ENCODE data around the gene TRAPPC3L.

- TF ChIP-seq CTCF (IDR thresholded peaks at IDR 0.05) (no peak), EZH2 (IDR thresholded peaks at IDR 0.05) (no peak), EZH2phosphoT487 (IDR thresholded peaks at IDR 0.05) (no peak)
Observed at GRCh38 chr6:116449565-116449964, 95.9 kb downstream of the TRAPPC3L start.

All from neural progenitor cell (in vitro differentiated cells).